Measurements from ENCODE around the gene PTPRA. TPM values are rescaled to one million over a fixed set of nuclear protein-coding genes. Genes with fewer than 3 reads are reported as not detected.

Gene PTPRA
- total and polyA plus RNA-seq, 10 of the 15 experiments (the other 5 are each of a cell fraction or from before 2014, with no cell fraction given), result 3.9 to 62.1 (median 34.6) TPM

DNA sequence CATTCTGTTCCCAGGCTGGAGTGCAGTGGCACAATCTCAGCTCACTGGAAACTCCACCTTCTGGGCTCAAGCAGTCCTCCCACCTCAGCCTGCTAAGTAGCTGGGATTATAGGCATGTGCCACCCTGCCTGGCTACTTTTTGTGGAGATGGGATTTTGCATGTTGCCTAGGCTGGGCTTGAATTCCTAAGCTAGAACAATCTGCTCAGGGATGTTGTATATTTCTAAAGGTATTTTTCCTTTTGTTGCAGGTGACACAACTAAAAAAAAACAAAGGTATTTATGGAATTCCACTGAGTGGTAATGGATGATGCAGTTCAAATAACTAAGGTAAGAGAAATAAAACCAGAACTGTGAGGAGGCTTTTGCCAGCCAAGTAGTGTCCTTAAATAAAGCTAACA, 49.7 kb downstream of the PTPRA start:
- POLR2A ChIA-PET, result interaction anchor here (0.6 to 0.7 kb wide), 3 partner anchors 14 to 130 kb away, joined by 3 read pairs; no protein-coding TSS in a partner anchor
- RAD21 ChIA-PET (ENCODE audit: unreplicated experiment), result no interaction called here
- Histone ChIP-seq H3K4me3 (no peak overlapping the region), H3K9ac (ENCODE audit: control insufficient read depth, insufficient read depth, low read length) (no peak overlapping the region), H3K79me2 (ENCODE audit: control insufficient read depth, insufficient read depth, low read length) (no peaks in the 10 kb centered on the region; the same call in none of the 2 replicates), H3K4me1 (ENCODE audit: control insufficient read depth, insufficient read depth, low read length) (no peaks in the 10 kb centered on the region), H3K27me3 (replicated peaks in 1 of 2; ENCODE audit: control insufficient read depth in 2 of 2, insufficient read depth in 2 of 2, low read length in 1 of 2) (no peaks in the 10 kb centered on the region), H2AFZ (ENCODE audit: control insufficient read depth, low read depth, low read length) (no peak overlapping the region), H3K27ac (ENCODE audit: control insufficient read depth, insufficient read depth) (no peak overlapping the region), H3K9me3 (replicated peaks; ENCODE audit: control insufficient read depth, insufficient read depth, low read length) (no peaks in the 10 kb centered on the region), H4K20me1 (ENCODE audit: control insufficient read depth, insufficient read depth) (no peaks in the 10 kb centered on the region; the same call in 1 of the 2 replicates), H3K4me2 (ENCODE audit: control insufficient read depth, insufficient read depth) (no peak overlapping the region), H3K36me3 (ENCODE audit: control insufficient read depth in 2 of 2, insufficient read depth in 2 of 2, low read length in 1 of 2) (peaks cover 2 to 13% of the 10 kb centered on the region in 2 experiments)
- FAIRE-seq (no peak), ATAC-seq (no peak), DNase-seq (ENCODE audit: low read depth, low spot score) (no peak)
- TF ChIP-seq CHD4 (IDR thresholded peaks at IDR 0.05) (no peak), NFXL1 (IDR thresholded peaks at IDR 0.05; ENCODE audit: borderline replicate concordance) (no peak), E4F1 (IDR thresholded peaks at IDR 0.05; ENCODE audit: borderline replicate concordance, partially characterized antibody) (no peak), TBL1XR1 (IDR thresholded peaks at IDR 0.05; ENCODE audit: low read depth, low read length) (no peak), ZNF217 (IDR thresholded peaks at IDR 0.05) (no peak), GABPA (IDR thresholded peaks at IDR 0.05; ENCODE audit: low read depth) (no peak), ELK1 (IDR thresholded peaks at IDR 0.05; ENCODE audit: low read depth, low read length) (no peak), ZNF622 (IDR thresholded peaks at IDR 0.05) (no peak)
- TF ChIP-seq, protein P1, sequence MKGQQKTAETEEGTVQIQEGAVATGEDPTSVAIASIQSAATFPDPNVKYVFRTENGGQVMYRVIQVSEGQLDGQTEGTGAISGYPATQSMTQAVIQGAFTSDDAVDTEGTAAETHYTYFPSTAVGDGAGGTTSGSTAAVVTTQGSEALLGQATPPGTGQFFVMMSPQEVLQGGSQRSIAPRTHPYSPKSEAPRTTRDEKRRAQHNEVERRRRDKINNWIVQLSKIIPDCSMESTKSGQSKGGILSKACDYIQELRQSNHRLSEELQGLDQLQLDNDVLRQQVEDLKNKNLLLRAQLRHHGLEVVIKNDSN (IDR thresholded peaks at IDR 0.05; ENCODE audit: borderline replicate concordance, extremely low read length, insufficient read depth, low read depth, low read length), result no peak
- intact Hi-C loops (cut with micrococcal nuclease; ENCODE audit: unreplicated experiment), result no loop called here
- CTCF ChIA-PET, result interaction anchor here (0.6 to 1.1 kb wide), 4 partner anchors 10 to 455 kb away, joined by 3 to 5 read pairs (median 3); no protein-coding TSS in a partner anchor
- SMC1A ChIA-PET (ENCODE audit: uncharacterized antibody, unreplicated experiment), result interaction anchor here (0.9 to 1.5 kb wide), 3 partner anchors 14 to 78 kb away, joined by 3 to 6 read pairs (median 4); no protein-coding TSS in a partner anchor
- in situ Hi-C loops (cut with MboI), result no loop called here
- no TSS peak for BruUV-seq (replicated peaks)
